ENCODE results near the gene HOXC11.

Gene HOXC11

GRCh38 chr12:53974084-53975063 lies 1.4 kb downstream of the HOXC11 start, which contains the start of gene HOTAIR:
Gene HOTAIR (minus strand): TSS chr12:53974954.
- DNase-seq, result peak; percentile 51 to 71 (median 55)

DNA sequence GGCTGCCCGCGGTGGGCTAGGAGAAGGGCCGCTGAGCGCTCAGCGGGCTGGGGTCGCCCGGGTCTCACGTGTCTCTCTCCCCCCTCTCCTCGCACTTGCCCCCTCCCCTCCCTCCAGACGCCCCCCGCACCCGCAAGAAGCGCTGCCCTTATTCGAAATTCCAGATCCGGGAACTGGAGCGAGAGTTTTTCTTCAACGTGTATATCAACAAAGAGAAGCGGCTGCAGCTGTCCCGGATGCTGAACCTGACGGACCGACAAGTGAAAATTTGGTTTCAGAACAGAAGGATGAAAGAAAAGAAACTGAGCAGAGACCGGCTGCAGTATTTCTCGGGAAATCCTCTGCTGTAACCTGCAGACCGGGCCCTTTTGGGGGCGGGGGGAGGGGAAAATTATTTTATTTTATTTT lies 2.1 kb downstream of the HOXC11 start:
- peak in 1 of 3 experiments; percentile 54 for DNase-seq

DNA sequence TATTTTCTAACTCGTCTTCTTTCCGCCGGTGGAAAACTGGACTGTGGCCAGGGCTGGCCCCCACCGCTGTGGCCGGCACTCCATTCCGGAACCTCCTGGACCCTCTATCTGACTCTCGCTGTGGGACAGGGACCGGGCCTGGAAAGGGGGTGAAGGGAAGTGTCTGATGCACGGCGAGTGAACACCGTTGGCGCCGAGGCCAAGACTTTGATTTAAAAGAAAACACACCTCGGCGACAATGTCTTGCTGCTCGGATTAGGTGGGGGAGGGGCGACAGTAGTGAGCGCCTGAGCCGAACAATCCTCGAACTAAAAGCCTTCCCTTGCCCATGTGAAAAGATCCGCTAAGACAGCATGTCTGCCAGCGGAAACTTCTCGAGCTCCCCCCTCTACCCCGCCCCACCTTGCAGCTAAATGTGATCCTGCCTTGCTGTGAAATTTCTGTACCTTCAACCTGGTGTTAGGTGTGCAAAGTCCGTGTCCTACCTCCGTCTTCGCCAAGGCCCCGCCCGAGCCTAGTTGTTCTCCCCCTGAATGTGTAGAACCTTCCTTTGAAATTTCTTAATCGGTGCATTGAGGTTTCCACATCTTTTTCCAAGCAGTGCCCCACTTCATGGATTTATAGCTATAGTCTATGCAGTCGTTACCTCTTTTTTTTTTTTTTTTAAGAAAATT lies 2.7 kb downstream of the HOXC11 start:
- DNase-seq, result no peak

DNA sequence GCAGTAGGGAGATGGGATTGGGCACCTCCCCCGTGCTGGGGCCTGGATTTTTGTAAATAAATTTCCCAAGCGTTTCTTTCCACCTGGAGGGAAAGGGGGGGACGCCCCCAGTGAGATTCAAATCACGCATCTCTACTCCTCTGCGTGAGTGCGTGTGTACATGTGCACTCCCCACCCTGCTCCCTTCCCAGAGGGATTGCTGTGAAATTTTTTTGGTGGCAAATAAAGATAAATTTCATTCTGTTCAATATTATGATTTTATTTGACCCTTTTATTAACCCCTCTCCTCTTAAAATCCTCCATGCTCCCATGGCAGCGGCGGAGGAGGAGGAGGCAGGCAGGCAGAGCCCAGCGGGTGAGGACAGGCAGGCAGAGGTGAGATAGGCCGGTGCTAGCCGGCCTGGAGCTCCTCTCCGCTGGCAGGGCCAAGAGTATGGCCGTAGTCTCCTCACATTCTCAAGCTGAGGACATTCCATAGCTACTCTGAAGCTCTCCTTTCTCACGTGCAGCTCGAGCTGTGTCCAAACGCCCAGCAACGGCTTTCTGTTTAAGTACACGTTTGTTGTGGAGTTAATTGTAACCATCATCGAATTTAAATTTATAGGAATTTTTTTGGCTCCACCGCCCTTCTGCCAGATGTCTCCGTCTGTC lies 3.4 kb downstream of the HOXC11 start:
- no peak for DNase-seq

- no peak for DNase-seq
These were observed 4.1 kb downstream of the HOXC11 start for GRCh38 chr12:53976823-53977595.

GRCh38 chr12:53977596-53978445 lies 4.9 kb downstream of the HOXC11 start:
- no peak for DNase-seq

DNA sequence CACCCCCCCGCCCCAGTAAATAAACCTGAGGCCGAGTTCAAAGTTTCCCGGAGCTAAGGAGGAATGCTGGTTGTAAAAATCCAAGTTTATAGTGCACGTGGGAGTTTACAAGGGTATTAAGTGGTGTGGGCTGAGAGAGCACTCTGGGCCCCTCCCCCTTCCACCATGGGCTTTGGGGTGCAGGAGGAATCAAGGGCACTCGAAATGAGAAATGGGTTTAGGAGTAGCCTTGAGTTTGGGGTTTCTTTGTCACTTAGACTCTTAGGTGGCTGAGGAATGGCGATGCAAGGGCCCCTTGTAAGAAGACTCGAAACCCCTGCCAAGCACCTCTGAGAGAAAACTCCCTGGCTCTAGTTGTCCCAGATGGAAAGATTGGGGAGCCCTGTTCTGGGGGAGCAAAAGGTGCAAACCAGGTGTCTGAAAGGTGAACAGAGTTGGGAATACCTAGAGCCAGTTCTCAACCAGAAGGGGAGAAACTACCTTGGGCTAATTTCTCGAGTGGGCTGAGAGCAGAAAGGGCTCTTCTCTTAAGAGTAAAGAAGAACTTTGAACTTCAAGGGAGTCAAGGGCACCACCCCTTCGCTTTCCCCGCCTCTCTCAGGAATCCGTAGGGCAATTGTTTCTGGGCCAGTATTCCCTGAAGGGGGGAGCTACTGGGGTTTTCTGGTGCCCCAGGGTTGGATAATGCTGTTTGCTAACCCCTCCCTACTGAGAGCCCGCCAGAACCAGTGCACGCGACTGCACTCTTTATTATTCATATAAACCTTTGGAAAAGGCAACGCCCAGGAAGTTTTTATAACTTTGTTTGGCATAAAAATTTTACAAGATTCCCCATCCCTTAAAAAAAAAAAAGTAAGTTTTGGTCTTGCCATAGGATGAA lies 5.8 kb downstream of the HOXC11 start:
- no peak for DNase-seq

GRCh38 chr12:53980104-53980801 lies 7.3 kb downstream of the HOXC11 start:
- no peak for DNase-seq

DNA sequence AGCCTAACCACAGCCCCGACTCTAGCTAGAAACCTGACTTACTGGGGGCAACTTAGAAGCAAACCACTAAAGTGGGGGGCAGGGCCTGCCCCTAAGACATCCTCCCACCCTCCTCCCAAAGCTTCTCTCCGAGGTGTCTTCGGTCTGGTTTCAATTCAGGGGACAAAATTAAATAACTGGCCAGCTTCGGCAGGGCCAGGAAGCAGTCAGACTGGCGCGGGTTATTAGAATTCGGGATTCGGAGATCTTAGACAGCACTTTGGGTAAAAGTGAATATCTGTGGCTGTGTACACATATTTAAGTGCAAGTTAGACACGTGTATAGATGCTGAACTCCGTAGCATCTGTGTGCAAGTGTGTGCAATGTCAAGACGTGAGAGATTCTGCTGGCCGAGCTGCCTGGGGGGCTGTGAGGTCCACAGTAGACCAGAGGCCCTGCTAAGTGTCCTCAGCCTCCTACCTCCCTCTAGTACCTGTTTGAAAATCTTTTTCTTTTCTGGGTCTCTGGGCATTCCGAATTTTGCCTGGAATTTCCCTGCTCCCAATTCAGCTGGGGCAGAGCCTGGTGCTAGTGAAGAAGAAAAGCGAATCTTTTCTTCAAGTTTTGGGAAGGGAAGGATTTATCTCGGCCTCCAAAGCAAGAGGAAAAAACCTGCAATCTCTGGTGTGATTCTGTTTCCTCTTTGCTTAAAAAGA lies 8.0 kb downstream of the HOXC11 start:
- DNase-seq, result no peak

DNA sequence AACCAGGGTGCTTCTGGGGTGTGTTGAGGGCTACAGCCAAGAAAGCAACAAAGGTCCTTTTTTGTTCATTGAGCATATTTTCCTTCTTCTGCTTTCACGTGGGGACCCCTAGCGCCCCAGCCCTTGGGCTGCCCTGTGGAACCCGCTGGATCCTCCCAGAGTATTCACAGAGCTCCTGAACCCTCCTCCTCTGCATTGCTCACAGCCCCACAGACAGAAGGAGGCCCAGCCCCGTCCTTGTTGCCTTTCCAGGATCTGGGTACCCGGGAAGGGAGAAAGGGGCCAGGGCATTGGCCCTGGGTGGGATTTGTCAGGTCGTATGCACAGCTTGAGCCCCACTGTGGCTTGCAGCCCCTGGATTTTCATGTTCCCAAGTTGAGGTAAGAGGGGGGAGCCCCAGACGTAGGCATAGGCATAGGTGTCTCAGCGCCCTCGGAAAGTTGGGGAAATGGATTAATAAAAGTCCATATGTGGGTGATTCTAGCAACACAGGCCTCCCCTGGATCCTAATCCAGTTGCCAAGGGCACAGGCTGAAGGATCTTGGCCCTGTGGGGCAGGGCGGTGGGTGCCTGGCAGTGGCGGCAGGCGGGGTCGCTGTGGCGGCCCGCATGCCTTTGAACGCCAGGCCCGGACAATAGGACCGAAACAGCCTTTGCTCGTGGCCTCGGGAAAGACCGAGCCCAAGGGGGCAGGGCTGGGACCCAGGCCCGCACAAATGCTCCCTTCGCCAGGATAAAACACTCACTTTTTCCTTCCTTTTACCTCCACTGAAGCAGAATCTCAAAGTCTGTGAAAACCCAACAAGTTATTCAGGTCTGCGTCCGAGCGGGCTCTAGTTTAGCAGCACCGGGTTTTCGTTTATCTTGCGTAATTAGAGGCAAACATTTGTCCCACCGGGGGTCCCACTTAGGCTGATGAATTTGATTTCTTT lies 9.0 kb downstream of the HOXC11 start:
- no peak for DNase-seq

DNA sequence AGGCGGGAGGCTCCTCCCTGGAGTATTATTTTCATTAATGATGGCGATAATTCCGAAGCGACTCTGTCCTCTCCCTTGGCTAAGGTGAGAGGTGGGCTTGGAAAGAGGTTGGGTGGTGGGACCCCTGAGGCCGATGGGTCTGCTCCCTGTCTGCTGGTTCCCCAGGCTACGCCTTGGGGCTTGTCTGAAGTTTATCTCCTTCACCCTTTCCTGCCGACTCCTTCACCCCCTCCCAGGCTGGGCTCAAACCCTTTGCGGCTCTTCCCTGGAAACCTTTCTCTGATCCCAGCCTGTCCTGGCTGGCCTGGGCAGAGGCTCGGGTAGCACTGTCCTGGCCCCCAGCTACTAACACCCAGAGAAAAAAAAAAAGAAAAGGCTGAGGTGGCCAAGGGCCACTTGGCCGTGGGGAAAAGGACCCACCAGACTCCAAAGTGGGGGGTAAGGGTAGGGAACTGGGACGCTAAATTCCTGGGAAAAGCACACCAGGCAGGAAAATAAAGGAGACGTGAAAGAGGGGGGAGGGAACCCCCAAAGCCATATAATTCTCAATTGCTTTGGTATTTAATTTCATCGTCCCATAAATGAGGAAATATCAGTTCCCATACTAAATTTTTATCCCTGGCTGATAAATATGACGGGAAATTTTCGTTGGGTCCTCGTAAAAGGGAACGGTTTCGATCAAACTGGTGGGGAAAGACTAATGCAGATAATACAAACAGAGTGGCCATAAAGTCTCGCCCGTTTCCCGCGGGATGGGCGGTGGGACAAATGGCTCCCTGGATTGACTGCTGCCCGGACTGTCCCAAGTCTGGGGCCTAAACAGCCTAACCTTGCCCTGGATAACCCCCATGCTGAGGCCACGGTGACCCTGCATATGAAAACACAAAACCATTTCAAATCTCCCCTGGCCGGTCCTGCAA lies 10.0 kb downstream of the HOXC11 start:
- DNase-seq, result no peak

DNA sequence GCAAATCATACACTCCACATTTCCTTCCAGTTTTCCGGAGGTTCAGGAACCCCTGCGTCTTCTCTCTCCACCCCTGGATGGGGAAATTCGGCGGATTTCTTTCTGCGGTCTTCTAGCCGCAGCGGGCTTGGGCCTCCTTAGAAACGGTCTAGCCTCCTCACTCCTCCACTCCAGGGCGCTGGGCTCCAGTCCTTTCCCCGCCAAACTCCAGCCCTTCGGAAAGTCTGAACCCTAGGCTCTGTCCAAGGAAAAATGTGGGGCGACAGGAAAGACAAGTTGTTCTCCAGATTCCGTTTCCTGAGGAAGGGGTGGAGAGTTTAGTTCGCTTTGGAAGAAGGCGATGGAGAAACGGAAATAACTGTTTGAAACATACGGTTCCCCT lies 10.6 kb downstream of the HOXC11 start:
- no peak for DNase-seq

DNA sequence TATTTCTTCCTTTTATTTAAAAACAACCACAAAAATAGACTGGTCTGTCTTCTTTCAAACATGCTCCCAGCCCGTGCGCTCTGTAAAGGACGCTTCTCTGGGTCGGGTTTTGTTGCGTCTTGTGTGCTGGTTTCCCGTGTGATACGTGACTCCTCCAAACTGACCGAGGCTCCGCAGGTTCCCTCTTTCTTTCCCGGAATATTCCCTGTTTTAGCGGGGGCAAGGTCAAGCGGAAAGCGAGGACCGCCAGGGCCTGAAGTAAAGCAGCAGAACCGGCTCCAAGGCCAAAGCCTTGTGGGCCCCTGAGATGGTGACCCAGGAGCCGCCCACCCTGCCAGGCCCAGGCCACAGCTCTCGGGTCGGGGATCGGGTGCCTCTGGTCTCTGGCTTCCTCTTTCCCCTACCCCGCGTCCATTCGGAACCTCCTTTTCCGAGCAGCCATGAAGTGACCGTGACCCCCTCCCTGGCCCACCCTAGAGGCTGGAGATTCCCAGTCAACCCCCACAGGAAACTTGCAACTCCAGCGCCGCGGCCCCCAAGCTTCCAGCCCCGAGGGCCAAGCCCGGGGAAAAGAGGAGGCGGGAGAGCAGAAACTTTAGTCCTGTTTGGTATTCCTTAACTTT lies 11.1 kb downstream of the HOXC11 start:
- DNase-seq, result no peak

DNA sequence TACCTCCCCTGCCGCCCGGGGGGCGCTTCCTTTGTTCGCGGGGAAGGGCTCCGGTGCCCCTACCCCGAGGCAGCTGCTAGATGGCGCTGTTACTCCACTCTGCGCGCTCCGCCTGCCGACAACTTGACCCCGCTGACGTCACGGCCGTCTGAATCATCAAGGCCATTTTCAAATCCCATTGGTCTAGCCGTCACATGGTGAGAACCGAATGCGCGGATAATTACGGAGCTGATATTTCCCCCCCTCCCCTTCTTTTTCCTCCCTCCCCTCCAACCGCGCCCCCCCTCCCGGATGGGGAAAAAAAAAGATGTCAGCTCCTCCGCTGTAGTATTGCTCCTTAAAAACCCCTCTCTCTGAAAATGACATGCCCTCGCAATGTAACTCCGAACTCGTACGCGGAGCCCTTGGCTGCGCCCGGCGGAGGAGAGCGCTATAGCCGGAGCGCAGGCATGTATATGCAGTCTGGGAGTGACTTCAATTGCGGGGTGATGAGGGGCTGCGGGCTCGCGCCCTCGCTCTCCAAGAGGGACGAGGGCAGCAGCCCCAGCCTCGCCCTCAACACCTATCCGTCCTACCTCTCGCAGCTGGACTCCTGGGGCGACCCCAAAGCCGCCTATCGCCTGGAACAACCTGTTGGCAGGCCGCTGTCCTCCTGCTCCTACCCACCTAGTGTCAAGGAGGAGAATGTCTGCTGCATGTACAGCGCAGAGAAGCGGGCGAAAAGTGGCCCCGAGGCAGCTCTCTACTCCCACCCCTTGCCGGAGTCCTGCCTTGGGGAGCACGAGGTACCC lies 12.2 kb downstream of the HOXC11 start, which contains the start of gene HOXC10:
Gene HOXC10, plus strand, starts transcription at position 246 of the 791 bp plus-strand sequence. Its CDS starts 114 bp downstream, at position 360.
- DNase-seq, result peak; percentile 93 to 99 (median 99)

GRCh38 chr12:53985692-53985993 lies 12.7 kb downstream of the HOXC11 start:
- peak in 1 of 3 experiments; percentile 72 for DNase-seq

All from NCI-H1417 (cell line).